GM23338 (cell line): Measurements from ENCODE around the gene KAT6B. TPM values are rescaled to one million over a fixed set of nuclear protein-coding genes. Genes with fewer than 3 reads are reported as not detected.
A peak's percentile ranks its signal among the peaks of the same experiment; 100 is the strongest.

Experiments used
- ATAC-seq: fragments of 200-7000 bp; cut with Tn5 transposase; 3 replicates; pipeline ENCODE4 v1.9.1; 2020
- DNase-seq: peaks from one replicate; pipeline ENCODE4 v3.0.0-alpha.2; 2015; ENCODE audit warnings: low spot score
- H2AFZ ChIP-seq: fragments of 200-600 bp; sonication (generic); 2 replicates; pipeline ENCODE4 v1.8.0; 2016; ENCODE audit warnings: antibody characterized with exemption, mild to moderate bottlenecking, moderate library complexity
- H3F3A ChIP-seq: fragments of 200-600 bp; sonication (generic); replicated peaks from 2 replicates; pipeline ENCODE4 v1.8.0; 2017; ENCODE audit warnings: antibody characterized with exemption, mixed run types, low read depth
- H3K27ac ChIP-seq: fragments of 200-600 bp; sonication (generic); 2 replicates; pipeline ENCODE4 v1.6.1; 2016; ENCODE audit warnings: low read depth
- H3K27me3 ChIP-seq: fragments of 200-600 bp; sonication (generic); 2 replicates; pipeline ENCODE4 v1.8.0; 2016; ENCODE audit warnings: mild to moderate bottlenecking, mixed run types, moderate library complexity; ENCODE audit not compliant: insufficient read depth
- H3K36me3 ChIP-seq: fragments of 200-600 bp; sonication (generic); 2 replicates; pipeline ENCODE4 v1.8.0; 2016; ENCODE audit warnings: mild to moderate bottlenecking; ENCODE audit not compliant: insufficient read depth
- H3K4me1 ChIP-seq: fragments of 200-600 bp; sonication (generic); 2 replicates; pipeline ENCODE4 v1.8.0; 2016; ENCODE audit warnings: mild to moderate bottlenecking, moderate library complexity; ENCODE audit not compliant: insufficient read depth
- H3K4me2 ChIP-seq: fragments of 200-600 bp; sonication (generic); 2 replicates; pipeline ENCODE4 v1.7.1; 2017; ENCODE audit warnings: mixed run types
- H3K4me3 ChIP-seq: fragments of 200-600 bp; sonication (generic); 2 replicates; pipeline ENCODE4 v1.6.1; 2016; ENCODE audit warnings: mixed run types
- H3K79me2 ChIP-seq: fragments of 200-600 bp; sonication (generic); replicated peaks from 2 replicates; pipeline ENCODE4 v1.8.0; 2017; ENCODE audit warnings: mild to moderate bottlenecking; ENCODE audit not compliant: insufficient read depth
- H3K9me2 ChIP-seq: fragments of 200-600 bp; sonication (generic); 2 replicates; pipeline ENCODE4 v1.8.0; 2017; ENCODE audit not compliant: insufficient read depth
- H4K20me1 ChIP-seq: fragments of 200-600 bp; sonication (generic); replicated peaks from 2 replicates; pipeline ENCODE4 v1.8.0; 2017; ENCODE audit warnings: mild to moderate bottlenecking; ENCODE audit not compliant: insufficient read depth
- H3K27ac Mint-ChIP-seq: 2 replicates; pipeline ENCODE4 v1.8.0; 2020; ENCODE audit warnings: inconsistent platforms, mild to moderate bottlenecking, moderate library complexity, mixed read lengths
- H3K27me3 Mint-ChIP-seq: 3 replicates; pipeline ENCODE4 v1.8.0; 2022; ENCODE audit warnings: low read depth, mild to moderate bottlenecking, moderate library complexity, mixed read lengths, inconsistent platforms; ENCODE audit not compliant: insufficient read depth, poor library complexity
- H3K36me3 Mint-ChIP-seq: 3 replicates; pipeline ENCODE4 v1.8.0; 2021; ENCODE audit warnings: low read depth, mild to moderate bottlenecking, inconsistent platforms, moderate library complexity, mixed read lengths
- H3K4me1 Mint-ChIP-seq: 3 replicates; pipeline ENCODE4 v1.8.0; 2020; ENCODE audit warnings: mild to moderate bottlenecking, inconsistent platforms, mixed read lengths
- H3K4me3 Mint-ChIP-seq: 3 replicates; pipeline ENCODE4 v1.8.0; 2021; ENCODE audit warnings: moderate library complexity, mild to moderate bottlenecking, inconsistent platforms, mixed read lengths
- H3K9me3 Mint-ChIP-seq: 3 replicates; pipeline ENCODE4 v1.8.0; 2020; ENCODE audit warnings: moderate library complexity, mild to moderate bottlenecking, inconsistent platforms, mixed read lengths
- CREB1 ChIP-seq: fragments of 250-450 bp; sonication (Bioruptor Pico); IDR thresholded peaks from 2 replicates; pipeline ENCODE4 v1.5.0; 2020; ENCODE audit warnings: low read depth, mild to moderate bottlenecking, moderate library complexity
- CTCF ChIP-seq, 2 experiments: fragments of 200-600 bp in 1 of 2; sonication (generic) in 1 of 2; conservative IDR thresholded peaks; 2 replicates each; pipeline versions ENCODE4 v1.5.1 to v1.6.1; 2016 to 2017; ENCODE audit warnings: antibody characterized with exemption in 2 of 2, low read depth in 2 of 2, mild to moderate bottlenecking in 2 of 2, moderate library complexity in 1 of 2
- ETS1 ChIP-seq: IDR thresholded peaks from 2 replicates; pipeline ENCODE4 v1.6.1; 2016; ENCODE audit warnings: antibody characterized with exemption
- EZH2 ChIP-seq: fragments of 200-600 bp; sonication (generic); IDR thresholded peaks from one replicate; pipeline ENCODE4 v1.8.0; 2017; ENCODE audit warnings: antibody characterized with exemption, mild to moderate bottlenecking, low read depth; ENCODE audit not compliant: unreplicated experiment
- EZH2phosphoT487 ChIP-seq: fragments of 200-600 bp; sonication (generic); IDR thresholded peaks from one replicate; pipeline ENCODE4 v1.8.1; 2018; ENCODE audit warnings: antibody characterized with exemption; ENCODE audit not compliant: unreplicated experiment
- JUNB ChIP-seq: IDR thresholded peaks from one replicate; pipeline ENCODE4 v1.6.1; 2016; ENCODE audit warnings: antibody characterized with exemption; ENCODE audit not compliant: unreplicated experiment
- NANOG ChIP-seq: IDR thresholded peaks from 2 replicates; pipeline ENCODE4 v1.6.1; 2016; ENCODE audit warnings: antibody characterized with exemption, borderline replicate concordance
- POLR2AphosphoS5 ChIP-seq: IDR thresholded peaks from 2 replicates; pipeline ENCODE4 v1.6.1; 2016; ENCODE audit warnings: antibody characterized with exemption, low read depth
- REST ChIP-seq: IDR thresholded peaks from one replicate; pipeline ENCODE4 v1.6.1; 2018; ENCODE audit warnings: antibody characterized with exemption; ENCODE audit not compliant: unreplicated experiment
- STAT1 ChIP-seq: IDR thresholded peaks from one replicate; pipeline ENCODE4 v1.6.1; 2016; ENCODE audit warnings: antibody characterized with exemption; ENCODE audit not compliant: unreplicated experiment
- ZNF114 ChIP-seq: fragments of 250-450 bp; sonication (Bioruptor Pico); IDR thresholded peaks from 2 replicates; pipeline ENCODE4 v1.5.0; 2020; ENCODE audit warnings: mild to moderate bottlenecking, moderate library complexity
- ZNF331 ChIP-seq: fragments of 250-450 bp; sonication (Bioruptor Pico); IDR thresholded peaks from 2 replicates; pipeline ENCODE4 v1.5.0; 2020; ENCODE audit warnings: low read depth, mild to moderate bottlenecking, moderate library complexity
- ZNF462 ChIP-seq: fragments of 250-450 bp; sonication (Bioruptor Pico); IDR thresholded peaks from 2 replicates; pipeline ENCODE4 v1.5.0; 2020; ENCODE audit warnings: mild to moderate bottlenecking, moderate library complexity
- polyA plus RNA-seq: library from polyadenylated mRNA; unstranded; fragments of >200 nt; fragmentation: Nextera tagmentation; extraction: Ambion mirVana; gene quantifications from 2 replicates; pipeline ENCODE4 v1.2.1, GENCODE V29; 2016
- total RNA-seq: library from RNA; depleted of rRNA; stranded (reverse); fragments of >200 nt; shearing (Covaris generic); gene quantifications from 2 replicates; pipeline ENCODE4 v1.2.3, GENCODE V29; 2014

Gene KAT6B
- total and polyA plus RNA-seq, 2 experiments from 2014 or later: 21.3 to 31.4 TPM

GRCh38 chr10:75065076-75065475 is 238.7 kb downstream of the KAT6B start:
- Histone ChIP-seq H3K4me3 (no peak overlapping the region), H3K4me2 (no peak overlapping the region), H3K9me2 (no peaks in the 10 kb centered on the region; the same call in 1 of the 2 replicates), H4K20me1 (no peaks in the 10 kb centered on the region), H3F3A (no peaks in the 10 kb centered on the region), H2AFZ (peak overlapping the region; percentile 78; the same call in 1 of the 2 replicates), H3K4me1 (0 out of 2 replicates have a peak, but pooled peaks cover 3% of the 10 kb centered on the region), H3K36me3 (no peaks in the 10 kb centered on the region), H3K27ac (0 out of 2 replicates have a peak overlapping the region, but pooled peaks have one; percentile 39), H3K27me3 (no peaks in the 10 kb centered on the region), H3K79me2 (no peaks in the 10 kb centered on the region)
- H3K9me3 Mint-ChIP-seq: no peaks in the 10 kb centered on the region
- no peak for ATAC-seq
- no peak for DNase-seq
- peaks cover 3% of the 10 kb centered on the region; the same call in 2 of the 3 replicates for H3K4me1 Mint-ChIP-seq
- H3K27ac Mint-ChIP-seq: no peak overlapping the region
- no peak for TF ChIP-seq CTCF (conservative IDR thresholded peaks at IDR 0.05; ENCODE audit: low read depth in 2 of 2)
- no peak for TF ChIP-seq EZH2
- TF ChIP-seq NANOG: no peak
- no peak for TF ChIP-seq ETS1
- TF ChIP-seq ZNF331 (CRISPR knock-in tag): no peak
- no peak for TF ChIP-seq POLR2AphosphoS5
- TF ChIP-seq EZH2phosphoT487: no peak
- TF ChIP-seq REST: no peak
- no peak for TF ChIP-seq JUNB
- TF ChIP-seq ZNF462 (CRISPR knock-in tag): no peak
- no peak for TF ChIP-seq CREB1 (CRISPR knock-in tag)
- no peak for TF ChIP-seq STAT1
- no peak for TF ChIP-seq ZNF114 (CRISPR knock-in tag)
- peaks cover 8% of the 10 kb centered on the region for H3K27me3 Mint-ChIP-seq
- H3K36me3 Mint-ChIP-seq: no peaks in the 10 kb centered on the region
- no peak overlapping the region for H3K4me3 Mint-ChIP-seq
